Endothelial cell of umbilical vein (primary cell): Measurements from ENCODE around the gene WDR93. TPM values are rescaled to one million over a fixed set of nuclear protein-coding genes. Genes with fewer than 3 reads are reported as not detected.

ENCODE experiments used
- BruUV-seq: library from RNA; stranded (reverse); fragments of 400-500 nt; replicated peaks from 2 replicates; lab custom pipeline; 2021; lab: Mats Ljungman, UMichigan
- CTCF ChIA-PET: fragments of 300-600, 350-600 bp; sonication (Branson Sonifier 250); formaldehyde crosslinking; loops from one replicate; lab custom pipeline; 2021; ENCODE audit warnings: antibody characterized with exemption, inconsistent platforms; lab: Charles Lee
- POLR2A ChIA-PET: fragments of 300-600, 350-600 bp; sonication (Branson Sonifier 250); formaldehyde crosslinking; loops from one replicate; lab custom pipeline; 2021; ENCODE audit warnings: antibody characterized with exemption, inconsistent platforms; lab: Charles Lee
- DNase-seq: peaks from one replicate; pipeline ENCODE4 v3.0.0-alpha.2; 2011; ENCODE audit warnings: low read depth, low spot score
- FAIRE-seq: peaks from 2 replicates; lab custom pipeline; 2011; peaks lifted over from hg19 to GRCh38; lab: Jason Lieb, UNC
- H2AFZ ChIP-seq: 2 replicates; pipeline ENCODE4 v1.6.0; 2012; ENCODE audit warnings: low read depth, low read length, control low read depth, inconsistent platforms
- H3K27ac ChIP-seq: 2 replicates; pipeline ENCODE4 v1.5.1; 2011; ENCODE audit warnings: low read depth, mild to moderate bottlenecking, control low read depth, low read length, moderate library complexity; ENCODE audit not compliant: insufficient read depth
- H3K27me3 ChIP-seq, 2 experiments: 2 replicates each; pipeline versions ENCODE4 v1.6.0 to v1.6.1; 2011; ENCODE audit warnings: low read length in 2 of 2, mixed read lengths in 1 of 2; ENCODE audit not compliant: control insufficient read depth in 2 of 2, insufficient read depth in 2 of 2
- H3K36me3 ChIP-seq, 2 experiments: 2 replicates in 1 of 2; 3 replicates in 1 of 2; pipeline ENCODE4 v1.5.1; 2011; ENCODE audit warnings: low read length in 2 of 2, mild to moderate bottlenecking in 1 of 2, moderate library complexity in 1 of 2; ENCODE audit not compliant: control insufficient read depth in 2 of 2, insufficient read depth in 2 of 2; ENCODE audit errors: extremely low read depth in 1 of 2
- H3K4me1 ChIP-seq: 3 replicates; pipeline ENCODE4 v1.5.1; 2011; ENCODE audit warnings: mild to moderate bottlenecking, low read length; ENCODE audit not compliant: control insufficient read depth, insufficient read depth; ENCODE audit errors: extremely low read depth
- H3K4me2 ChIP-seq: 2 replicates; pipeline ENCODE4 v1.6.1; 2011; ENCODE audit warnings: low read length, control low read depth, mixed read lengths; ENCODE audit not compliant: insufficient read depth
- H3K4me3 ChIP-seq, 3 experiments: fragments of 200-600 bp in 1 of 3; sonication (generic), shearing (Covaris generic) in 1 of 3; replicated peaks in 1 of 3; 2 replicates each; pipeline ENCODE4 v1.5.1; 2011 to 2016; ENCODE audit warnings: control low read depth in 3 of 3, low read length in 3 of 3, mild to moderate bottlenecking in 2 of 3, inconsistent platforms in 1 of 3, low read depth in 1 of 3, moderate library complexity in 1 of 3; ENCODE audit not compliant: insufficient read depth in 1 of 3
- H3K79me2 ChIP-seq: 2 replicates; pipeline ENCODE4 v1.6.0; 2012; ENCODE audit warnings: low read length, inconsistent platforms; ENCODE audit not compliant: control insufficient read depth, insufficient read depth
- H3K9ac ChIP-seq: replicated peaks from 2 replicates; pipeline ENCODE3; 2011; ENCODE audit warnings: low read length, control low read depth; ENCODE audit not compliant: insufficient read depth; ENCODE audit errors: extremely low read depth
- H3K9me1 ChIP-seq: replicated peaks from 3 replicates; pipeline ENCODE4 v1.6.0; 2011; ENCODE audit warnings: mild to moderate bottlenecking, low read length; ENCODE audit not compliant: control insufficient read depth, insufficient read depth; ENCODE audit errors: extremely low read depth
- H3K9me3 ChIP-seq: replicated peaks from 2 replicates; pipeline ENCODE4 v1.5.1; 2012; ENCODE audit warnings: low read length, inconsistent platforms; ENCODE audit not compliant: control insufficient read depth, insufficient read depth
- H4K20me1 ChIP-seq: replicated peaks from 2 replicates; pipeline ENCODE3; 2011; ENCODE audit warnings: mild to moderate bottlenecking, low read length; ENCODE audit not compliant: control insufficient read depth, insufficient read depth; ENCODE audit errors: extremely low read depth
- FOS ChIP-seq: IDR thresholded peaks from 2 replicates; pipeline ENCODE4 v1.6.1; 2011; ENCODE audit warnings: mild to moderate bottlenecking, low read length, moderate library complexity, borderline replicate concordance; ENCODE audit not compliant: insufficient read depth
- GATA2 ChIP-seq: IDR thresholded peaks from 2 replicates; pipeline ENCODE4 v1.7.0; 2011; ENCODE audit warnings: low read depth, mild to moderate bottlenecking, moderate library complexity, mixed read lengths, low read length; ENCODE audit not compliant: insufficient read length, insufficient read depth
- JUN ChIP-seq: IDR thresholded peaks from 2 replicates; pipeline ENCODE4 v1.6.1; 2011; ENCODE audit warnings: borderline replicate concordance, low read depth; ENCODE audit not compliant: insufficient read length, insufficient read depth
- MAX ChIP-seq: IDR thresholded peaks from 2 replicates; pipeline ENCODE4 v1.6.1; 2011; ENCODE audit not compliant: insufficient read depth, insufficient read length
- MYC ChIP-seq: IDR thresholded peaks from one replicate; pipeline ENCODE4 v1.6.1; 2011; ENCODE audit warnings: mild to moderate bottlenecking, low read depth, low read length
- POLR2AphosphoS5 ChIP-seq: IDR thresholded peaks from 2 replicates; pipeline ENCODE4 v1.6.1; 2012; ENCODE audit warnings: low read depth, mild to moderate bottlenecking, control low read depth, low read length, moderate library complexity; ENCODE audit not compliant: insufficient read depth
- dilution Hi-C: fragments of 300-500 bp; cut with MboI; formaldehyde crosslinking; loops from one replicate; pipeline ENCODE4 v1.15.0; 2019; ENCODE audit warnings: low sequenced_read_pairs; ENCODE audit not compliant: extremely low pct_ligation_motif_present
- intact Hi-C: fragments of 100-400 bp; cut with micrococcal nuclease; formaldehyde crosslinking; loops from one replicate; pipeline ENCODE4 v1.10.0; 2022
- polyA plus RNA-seq, 4 experiments: library from polyadenylated mRNA; depleted of rRNA in 3 of 4; stranded (reverse) in 3 of 4; unstranded in 1 of 4; fragments of >200 nt; gene quantifications; 2 replicates each; pipeline versions ENCODE4 v1.2.1 to v1.2.3, GENCODE V29; 2011 to 2012; ENCODE audit warnings: missing spikeins in 1 of 4
- total RNA-seq: library from RNA; stranded (reverse); gene quantifications from 2 replicates; pipeline ENCODE4 v1.2.3, GENCODE V29; 2021

Gene WDR93
- total and polyA plus RNA-seq, 2 donors (not counting 3 experiments of a cell fraction or from before 2014, with no cell fraction given) = 0.07 TPM; not detected in 1

GRCh38 chr15:89774492-89774891, 83.9 kb downstream of the WDR93 start:
- CTCF ChIA-PET = interaction anchor here (1.7 to 2.5 kb wide), 4 partner anchors 9 to 114 kb away, joined by 7 to 29 read pairs (median 9); no protein-coding TSS in a partner anchor
- DNase-seq = no peak
- no peak overlapping the region for H2AFZ ChIP-seq
- H3K27ac ChIP-seq = no peak overlapping the region
- intact Hi-C loops = no loop called here
- H3K4me1 ChIP-seq = peaks cover 6% of the 10 kb centered on the region
- H3K9ac ChIP-seq = no peak overlapping the region
- H3K36me3 ChIP-seq = no peaks in the 10 kb centered on the region
- H3K4me3 ChIP-seq = no peak overlapping the region
- no peaks in the 10 kb centered on the region for H4K20me1 ChIP-seq
- no peaks in the 10 kb centered on the region for H3K9me3 ChIP-seq
- no peaks in the 10 kb centered on the region for H3K27me3 ChIP-seq
- no peak for FAIRE-seq
- no TSS peak for BruUV-seq
- no peaks in the 10 kb centered on the region for H3K9me1 ChIP-seq
- POLR2A ChIA-PET = no interaction called here
- no peak overlapping the region for H3K4me2 ChIP-seq
- no peak for TF ChIP-seq POLR2AphosphoS5
- TF ChIP-seq JUN = no peak
- no peak for TF ChIP-seq FOS
- dilution Hi-C loops = loop anchor here (25.0 kb wide), 1 partner anchor 88 kb away; no protein-coding TSS in a partner anchor
- H3K79me2 ChIP-seq = no peaks in the 10 kb centered on the region

- Histone ChIP-seq H3K79me2 (no peaks in the 10 kb centered on the region), H3K4me3 (no peak overlapping the region), H3K27me3 (no peaks in the 10 kb centered on the region), H3K9ac (no peak overlapping the region), H3K9me1 (no peaks in the 10 kb centered on the region), H3K4me1 (peaks cover 6% of the 10 kb centered on the region), H3K9me3 (no peaks in the 10 kb centered on the region), H3K36me3 (no peaks in the 10 kb centered on the region), H4K20me1 (no peaks in the 10 kb centered on the region), H3K4me2 (peak overlapping the region; percentile 44), H2AFZ (peak overlapping the region; percentile 90), H3K27ac (no peak overlapping the region)
- ChIA-PET POLR2A (no interaction called here), CTCF (interaction anchor here (0.6 to 1.8 kb wide), 5 partner anchors 15 to 223 kb away, joined by 3 to 13 read pairs (median 5); no protein-coding TSS in a partner anchor)
- FAIRE-seq (no peak), DNase-seq (no peak)
- dilution Hi-C loops (no loop called here), intact Hi-C loops (loop anchor here (2.0 to 5.0 kb wide), 3 partner anchors 19 to 41 kb away; no protein-coding TSS in a partner anchor)
- TF ChIP-seq MAX (no peak), GATA2 (no peak), JUN (no peak), MYC (no peak)
- BruUV-seq = no TSS peak
Measured at GRCh38 chr15:89775815-89776214, 85.2 kb downstream of the WDR93 start.
